Central memory CD4-positive, alpha-beta T cell (primary cell): ENCODE measurements around the gene SMYD3.

Experiments
- DNase-seq: peaks from one replicate; pipeline ENCODE4 v3.0.0; 2022

SMYD3 gene

GRCh38 chr1:246462986-246463385 lies 44.1 kb downstream of the SMYD3 start:
- DNase-seq, result no peak

GRCh38 chr1:246460406-246460805 lies 46.7 kb downstream of the SMYD3 start:
- no peak for DNase-seq

- DNase-seq, result no peak
These were observed 47.9 kb downstream of the SMYD3 start for GRCh38 chr1:246459221-246459620.

GRCh38 chr1:246455476-246455875 lies 51.6 kb downstream of the SMYD3 start:
- no peak for DNase-seq

GRCh38 chr1:246454655-246455054 lies 52.4 kb downstream of the SMYD3 start:
- DNase-seq, result no peak

- DNase-seq, result no peak
These were observed 56.3 kb downstream of the SMYD3 start for GRCh38 chr1:246450611-246451251.

GRCh38 chr1:246448373-246448772 lies 58.7 kb downstream of the SMYD3 start:
- DNase-seq, result no peak

- DNase-seq, result no peak
These were observed 59.6 kb downstream of the SMYD3 start for GRCh38 chr1:246447501-246447900.

GRCh38 chr1:246445503-246445902 lies 61.6 kb downstream of the SMYD3 start:
- no peak for DNase-seq

- DNase-seq, result no peak
These were observed 62.5 kb downstream of the SMYD3 start for GRCh38 chr1:246444617-246445016.

- DNase-seq, result no peak
These were observed 69.1 kb downstream of the SMYD3 start for GRCh38 chr1:246437961-246438360.

GRCh38 chr1:246435421-246436041 lies 71.5 kb downstream of the SMYD3 start:
- no peak for DNase-seq

GRCh38 chr1:246434335-246434734 lies 72.7 kb downstream of the SMYD3 start:
- DNase-seq, result no peak

- no peak for DNase-seq
These were observed 78.4 kb downstream of the SMYD3 start for GRCh38 chr1:246428542-246429308.

GRCh38 chr1:246427611-246428010 lies 79.5 kb downstream of the SMYD3 start:
- no peak for DNase-seq

GRCh38 chr1:246425895-246426294 lies 81.2 kb downstream of the SMYD3 start:
- DNase-seq, result no peak

- no peak for DNase-seq
These were observed 81.8 kb downstream of the SMYD3 start for GRCh38 chr1:246425139-246425794.

- DNase-seq, result no peak
These were observed 86.8 kb downstream of the SMYD3 start for GRCh38 chr1:246420300-246420699.

- DNase-seq, result no peak
These were observed 88.3 kb downstream of the SMYD3 start for GRCh38 chr1:246418565-246419312.

GRCh38 chr1:246417813-246418564 lies 89.1 kb downstream of the SMYD3 start:
- no peak for DNase-seq

- DNase-seq, result no peak
These were observed 89.8 kb downstream of the SMYD3 start for GRCh38 chr1:246417152-246417812.
